ES-I3 (cell line): ENCODE data around the gene ELP5.

Source experiments
- H3K36me3 ChIP-seq: 2 replicates; pipeline ENCODE4 v1.6.1; 2013; ENCODE audit warnings: mild to moderate bottlenecking, low read length, control low read depth, moderate library complexity; ENCODE audit not compliant: insufficient read depth
- H3K4me1 ChIP-seq: 2 replicates; pipeline ENCODE4 v1.6.1; 2013; ENCODE audit warnings: mild to moderate bottlenecking, control low read depth, low read length; ENCODE audit not compliant: insufficient read depth
- H3K9ac ChIP-seq: 2 replicates; pipeline ENCODE4 v1.6.1; 2013; ENCODE audit warnings: low read depth, mild to moderate bottlenecking, low read length, moderate library complexity
- H3K9me3 ChIP-seq: 2 replicates; pipeline ENCODE4 v1.6.1; 2013; ENCODE audit warnings: mild to moderate bottlenecking, low read length, moderate library complexity; ENCODE audit not compliant: control insufficient read depth, insufficient read depth

ELP5 gene

DNA sequence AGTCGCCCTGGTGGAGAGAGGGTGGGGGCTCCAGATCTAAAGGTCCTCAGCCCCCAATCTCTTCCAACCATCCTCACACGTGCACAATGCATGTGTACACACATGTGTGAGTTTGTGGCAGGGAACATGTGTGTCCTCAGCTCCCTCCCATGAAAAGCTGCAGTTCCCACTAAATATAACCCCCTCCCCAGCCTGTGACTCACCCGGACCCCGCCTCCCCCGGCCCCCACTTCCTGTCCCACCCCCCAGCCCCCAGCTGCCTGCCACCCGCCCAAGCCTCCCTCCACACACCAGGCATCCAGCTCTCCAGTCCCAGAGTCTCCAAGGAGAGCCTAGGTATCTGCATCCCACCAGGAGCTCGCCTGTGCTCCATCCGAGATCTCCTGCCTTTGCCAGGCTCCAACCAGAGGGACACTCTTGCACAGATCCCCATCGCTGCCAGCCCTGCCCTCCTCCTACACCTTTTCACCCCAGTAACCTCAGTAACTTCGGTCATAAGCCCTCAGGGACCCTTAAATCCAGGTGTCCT, 36.3 kb upstream of the ELP5 start:
- Histone ChIP-seq H3K36me3 (no peaks in the 10 kb centered on the region), H3K9me3 (no peaks in the 10 kb centered on the region), H3K4me1 (peaks cover 10% of the 10 kb centered on the region; the same call in 1 of the 2 replicates), H3K9ac (peak overlapping the region; percentile 61; the same call in 1 of the 2 replicates)

DNA sequence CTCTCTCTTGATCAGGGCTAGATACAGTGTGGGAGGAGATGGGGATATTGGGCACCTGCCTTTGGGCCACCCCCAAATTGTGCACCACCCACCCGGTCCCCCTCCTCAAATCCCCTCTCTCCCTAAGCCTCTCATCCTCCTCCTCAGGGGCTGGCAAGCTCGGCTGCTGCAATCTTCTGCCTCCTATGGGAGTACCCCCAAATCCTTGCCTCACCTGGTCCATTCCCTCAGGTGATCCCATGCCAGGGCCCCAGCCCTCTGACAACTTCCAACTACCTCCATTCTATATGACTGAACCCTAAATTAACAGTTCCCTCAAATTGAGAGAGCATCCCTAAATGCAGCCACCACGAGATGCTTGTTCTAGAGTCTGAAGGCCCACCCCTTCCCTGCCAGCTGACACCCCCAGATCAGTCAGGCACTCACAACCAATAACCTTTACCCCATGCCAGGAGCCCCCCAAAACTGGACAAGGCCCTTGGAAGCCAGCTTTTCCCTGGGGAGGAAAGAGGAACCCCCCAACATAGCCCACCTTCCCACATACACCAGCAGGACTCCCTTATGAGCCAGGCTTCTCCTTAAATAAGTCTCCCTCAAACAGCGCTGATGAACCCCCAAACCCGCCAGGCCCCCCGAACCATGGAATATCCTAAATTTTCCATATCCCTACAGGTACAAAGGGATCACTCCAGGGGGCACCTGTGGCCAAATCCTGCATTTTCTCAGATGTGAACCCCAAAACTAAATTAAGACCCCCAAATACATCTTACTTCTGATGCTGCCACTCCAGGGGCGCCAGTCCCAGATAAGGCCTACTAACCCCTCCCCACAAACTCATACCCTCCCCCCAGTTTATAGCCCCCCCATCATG, 35.5 kb upstream of the ELP5 start:
- Histone ChIP-seq H3K36me3 (no peaks in the 10 kb centered on the region; the same call in 1 of the 2 replicates), H3K9ac (peak overlapping the region; percentile 46; the same call in 1 of the 2 replicates), H3K9me3 (no peaks in the 10 kb centered on the region), H3K4me1 (peaks cover 7% of the 10 kb centered on the region; the same call in 1 of the 2 replicates)

DNA sequence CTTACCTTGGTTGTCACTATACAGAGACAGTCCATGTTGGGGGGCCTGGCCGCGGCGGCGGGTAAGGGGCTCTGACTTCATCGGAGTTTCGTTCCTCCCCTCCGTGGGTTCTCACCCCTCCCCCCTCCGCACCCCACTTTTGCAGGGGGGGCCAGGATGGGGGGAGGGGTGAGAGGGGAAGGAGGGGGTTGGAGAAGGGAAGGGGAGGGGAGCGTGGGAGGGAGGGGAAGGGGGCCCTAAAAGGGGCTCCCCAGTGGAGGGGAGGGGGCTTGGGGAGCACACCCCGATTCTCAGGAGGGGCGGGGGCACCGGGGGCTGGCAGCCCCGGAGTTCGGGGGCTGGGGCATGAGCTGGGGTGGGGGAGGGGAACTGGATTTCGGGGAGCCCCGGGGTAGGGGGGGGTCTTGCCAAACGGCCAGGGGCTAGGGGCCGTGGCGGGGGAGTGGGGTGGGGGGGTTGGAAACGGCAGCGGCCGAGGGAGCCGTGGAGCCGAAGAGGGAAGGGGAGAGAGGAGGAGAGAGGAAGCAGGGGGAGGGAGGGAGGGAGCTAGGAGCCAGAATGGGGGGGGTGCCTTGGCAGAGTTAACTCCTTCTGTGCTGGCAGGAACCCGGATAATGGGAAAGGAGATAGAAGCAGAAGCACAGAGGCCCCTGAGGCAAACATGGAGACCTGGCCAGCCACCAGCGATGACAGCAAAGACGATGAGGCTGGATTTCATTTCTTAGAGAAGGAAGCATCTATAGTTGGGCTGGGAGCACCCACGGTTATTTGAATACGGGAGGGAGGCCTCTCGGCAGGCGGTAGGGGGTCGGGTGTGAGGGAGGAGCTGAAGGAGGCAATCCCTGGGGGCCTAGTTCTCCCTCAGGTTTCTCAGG, 34.7 kb upstream of the ELP5 start:
- no peaks in the 10 kb centered on the region for H3K9me3 ChIP-seq
- peaks cover 7% of the 10 kb centered on the region; the same call in 1 of the 2 replicates for H3K4me1 ChIP-seq
- H3K36me3 ChIP-seq: no peaks in the 10 kb centered on the region; the same call in 1 of the 2 replicates
- H3K9ac ChIP-seq: peak overlapping the region; percentile 46; the same call in 1 of the 2 replicates

DNA sequence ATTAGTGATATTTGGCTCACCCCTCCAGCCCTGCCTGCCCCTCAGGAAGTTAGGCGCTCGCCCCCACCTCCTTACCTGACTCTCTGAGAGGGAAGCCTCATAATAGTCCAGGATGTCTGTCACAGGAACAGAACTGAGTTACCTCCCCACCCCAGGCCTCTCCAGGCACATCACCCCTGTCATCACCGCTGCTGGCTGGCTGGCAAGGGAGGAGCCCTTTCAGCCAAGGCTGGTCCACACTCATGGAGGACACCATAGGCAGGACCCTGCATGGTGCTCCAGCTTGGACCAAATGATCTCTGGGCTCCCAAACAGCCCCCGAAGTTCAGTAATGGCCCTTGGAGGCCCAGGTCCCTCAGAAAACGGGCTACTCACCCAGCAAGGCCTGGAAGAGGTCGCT, 33.8 kb upstream of the ELP5 start:
- no peaks in the 10 kb centered on the region for H3K9me3 ChIP-seq
- no peaks in the 10 kb centered on the region; the same call in 1 of the 2 replicates for H3K36me3 ChIP-seq
- peak overlapping the region; percentile 14; the same call in 1 of the 2 replicates for H3K9ac ChIP-seq
- H3K4me1 ChIP-seq: peaks cover 7% of the 10 kb centered on the region; the same call in 1 of the 2 replicates

DNA sequence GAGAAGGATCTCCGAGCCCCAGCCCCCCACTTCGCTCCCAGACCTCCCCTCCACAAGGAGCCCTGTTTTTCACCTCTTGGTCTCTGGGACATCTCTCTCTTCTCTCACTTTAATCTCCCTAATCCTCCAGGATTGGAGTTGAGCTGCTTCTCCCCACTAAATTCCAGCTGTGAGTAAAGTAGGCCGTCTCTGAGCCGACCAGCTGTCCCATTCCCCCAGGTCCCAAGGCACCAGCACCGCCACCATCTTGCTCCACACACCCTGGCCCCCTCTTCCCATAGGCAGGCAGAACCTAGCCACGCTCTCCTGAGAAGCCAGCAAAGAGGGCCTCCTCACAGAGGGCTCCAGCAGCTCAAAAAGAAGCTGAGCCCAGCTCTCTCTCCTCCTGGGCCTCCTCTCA, 33.3 kb upstream of the ELP5 start:
- peaks cover 7% of the 10 kb centered on the region; the same call in 1 of the 2 replicates for H3K4me1 ChIP-seq
- H3K9ac ChIP-seq: no peak overlapping the region
- no peaks in the 10 kb centered on the region for H3K9me3 ChIP-seq
- peaks cover 4% of the 10 kb centered on the region; the same call in 1 of the 2 replicates for H3K36me3 ChIP-seq

DNA sequence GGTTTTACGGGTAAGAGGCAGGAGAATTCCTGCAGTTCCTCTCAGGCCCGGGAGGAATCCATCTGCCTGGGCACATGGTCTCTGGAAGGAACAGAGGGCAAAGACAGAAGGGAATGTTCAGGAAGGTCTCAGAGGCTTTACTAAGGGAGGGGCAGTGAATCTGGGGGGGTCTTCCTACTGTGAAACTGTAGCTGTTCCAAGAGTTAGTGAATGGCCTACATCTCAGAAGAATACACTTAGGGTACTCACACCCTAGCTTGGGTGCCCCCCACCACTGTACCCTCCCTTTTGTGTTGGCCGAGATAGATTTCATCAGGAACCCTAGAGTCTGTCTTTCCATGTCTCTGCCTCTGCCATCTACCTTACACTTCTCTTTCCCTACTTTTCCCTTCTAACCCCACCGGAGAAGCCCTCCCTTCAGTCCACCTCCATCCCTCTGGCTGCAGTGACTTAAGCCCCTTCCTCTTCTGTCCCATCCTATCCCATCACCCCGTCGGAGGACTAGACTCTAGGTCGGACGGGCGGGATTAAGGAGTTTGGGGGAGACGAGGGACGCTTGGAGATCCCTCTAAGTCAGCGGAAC, 32.7 kb upstream of the ELP5 start:
- Histone ChIP-seq H3K4me1 (peaks cover 7% of the 10 kb centered on the region; the same call in 1 of the 2 replicates), H3K36me3 (peaks cover 6% of the 10 kb centered on the region; the same call in 1 of the 2 replicates), H3K9me3 (no peaks in the 10 kb centered on the region), H3K9ac (peak overlapping the region; percentile 68; the same call in 1 of the 2 replicates)

DNA sequence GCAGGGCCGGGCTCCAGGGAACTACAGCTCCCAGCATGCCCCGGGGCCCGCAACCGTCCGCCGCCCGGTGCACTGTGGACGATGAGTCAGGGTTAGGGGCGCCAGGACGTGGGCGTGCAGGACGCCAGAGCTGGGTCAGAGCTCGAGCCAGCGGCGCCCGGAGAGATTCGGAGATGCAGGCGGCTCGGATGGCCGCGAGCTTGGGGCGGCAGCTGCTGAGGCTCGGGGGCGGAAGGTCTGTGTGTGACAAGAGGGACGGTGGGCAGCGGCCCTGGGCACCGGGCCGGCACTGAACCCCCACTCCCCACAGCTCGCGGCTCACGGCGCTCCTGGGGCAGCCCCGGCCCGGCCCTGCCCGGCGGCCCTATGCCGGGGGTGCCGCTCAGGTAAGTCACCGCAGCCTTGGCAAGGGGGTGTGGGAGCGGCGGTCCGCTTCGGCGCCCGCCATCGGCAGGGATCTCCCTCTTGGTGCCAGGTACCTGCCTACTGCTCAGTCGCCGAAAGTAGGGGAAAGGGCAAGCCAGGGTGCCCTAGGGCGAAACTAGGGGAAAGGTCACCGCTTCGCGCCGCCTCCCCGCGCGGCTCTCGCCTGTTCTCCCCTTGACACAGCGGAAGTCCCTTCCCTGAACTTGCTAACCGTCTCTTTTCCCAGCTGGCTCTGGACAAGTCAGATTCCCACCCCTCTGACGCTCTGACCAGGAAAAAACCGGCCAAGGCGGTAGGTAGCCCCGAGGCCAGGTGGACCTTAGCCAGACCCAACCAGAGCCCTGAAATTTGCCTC, 32.0 kb upstream of the ELP5 start, which contains the start of the genes ACADVL and DLG4:
Gene ACADVL (plus strand): TSS at position 127 of the 781 bp plus-strand sequence. CDS start 47 bp downstream, at position 174.
Gene DLG4 (minus strand): TSS at position 25 of the 781 bp plus-strand sequence.
- peaks cover 6% of the 10 kb centered on the region; the same call in 1 of the 2 replicates for H3K36me3 ChIP-seq
- peak within 1 kb of the TSS; percentile 68 for H3K9ac ChIP-seq
- peaks cover 7% of the 10 kb centered on the region; the same call in 1 of the 2 replicates for H3K4me1 ChIP-seq
- H3K9me3 ChIP-seq: no peaks in the 10 kb centered on the region

DNA sequence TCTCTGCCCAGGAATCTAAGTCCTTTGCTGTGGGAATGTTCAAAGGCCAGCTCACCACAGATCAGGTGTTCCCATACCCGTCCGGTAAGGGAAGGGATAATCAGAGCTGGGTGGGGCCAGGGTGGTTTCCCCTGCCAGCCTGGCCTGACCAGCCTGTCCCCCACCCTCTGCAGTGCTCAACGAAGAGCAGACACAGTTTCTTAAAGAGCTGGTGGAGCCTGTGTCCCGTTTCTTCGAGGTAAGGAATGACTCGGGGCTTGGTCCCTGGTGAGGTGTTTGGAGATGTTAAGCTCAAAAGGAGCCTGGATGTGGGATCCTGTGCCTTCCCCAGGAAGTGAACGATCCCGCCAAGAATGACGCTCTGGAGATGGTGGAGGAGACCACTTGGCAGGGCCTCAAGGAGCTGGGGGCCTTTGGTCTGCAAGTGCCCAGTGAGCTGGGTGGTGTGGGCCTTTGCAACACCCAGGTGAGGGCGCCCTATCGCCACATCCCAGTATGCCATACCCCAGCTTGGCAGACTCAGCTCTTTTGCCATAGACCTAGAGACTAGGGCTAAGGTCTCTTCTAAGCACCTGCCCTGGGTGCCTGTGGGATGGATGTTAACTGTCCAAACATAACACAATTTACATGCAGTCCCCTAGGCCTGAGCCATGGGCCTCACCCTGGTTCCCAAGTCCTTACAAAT, 31.3 kb upstream of the ELP5 start:
- Histone ChIP-seq H3K36me3 (peaks cover 10% of the 10 kb centered on the region; the same call in 1 of the 2 replicates), H3K4me1 (peaks cover 7% of the 10 kb centered on the region; the same call in 1 of the 2 replicates), H3K9ac (peak overlapping the region; percentile 68), H3K9me3 (no peaks in the 10 kb centered on the region)

DNA sequence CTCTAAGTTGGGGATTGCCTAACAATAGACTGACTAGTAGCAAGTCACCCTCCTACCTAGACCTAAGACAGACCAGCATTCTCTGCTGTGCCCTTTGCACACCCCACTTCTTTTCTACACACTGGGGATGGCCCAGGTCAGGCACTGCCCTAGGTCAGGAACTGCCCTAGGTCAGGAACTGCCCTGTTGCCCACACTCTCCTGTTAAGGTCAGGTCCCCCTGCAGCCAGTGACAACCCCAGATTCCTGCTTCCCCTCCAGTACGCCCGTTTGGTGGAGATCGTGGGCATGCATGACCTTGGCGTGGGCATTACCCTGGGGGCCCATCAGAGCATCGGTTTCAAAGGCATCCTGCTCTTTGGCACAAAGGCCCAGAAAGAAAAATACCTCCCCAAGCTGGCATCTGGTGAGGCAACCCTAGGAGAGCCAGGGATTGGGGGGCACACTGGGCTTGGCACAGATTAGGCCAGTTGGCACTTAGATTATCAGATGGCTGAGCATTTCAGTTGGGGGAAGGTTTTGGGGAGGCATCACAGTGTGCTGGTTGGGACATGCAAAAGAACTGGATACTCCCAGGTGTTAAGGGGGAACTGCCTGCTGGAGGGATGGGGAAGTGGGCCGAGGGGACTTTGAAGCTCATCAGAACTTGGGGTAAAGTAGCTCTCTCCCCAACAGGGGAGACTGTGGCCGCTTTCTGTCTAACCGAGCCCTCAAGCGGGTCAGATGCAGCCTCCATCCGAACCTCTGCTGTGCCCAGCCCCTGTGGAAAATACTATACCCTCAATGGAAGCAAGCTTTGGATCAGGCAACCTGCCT, 30.5 kb upstream of the ELP5 start:
- Histone ChIP-seq H3K36me3 (peaks cover 10% of the 10 kb centered on the region; the same call in 1 of the 2 replicates), H3K9me3 (no peaks in the 10 kb centered on the region), H3K4me1 (peaks cover 7% of the 10 kb centered on the region; the same call in 1 of the 2 replicates), H3K9ac (no peak overlapping the region)

DNA sequence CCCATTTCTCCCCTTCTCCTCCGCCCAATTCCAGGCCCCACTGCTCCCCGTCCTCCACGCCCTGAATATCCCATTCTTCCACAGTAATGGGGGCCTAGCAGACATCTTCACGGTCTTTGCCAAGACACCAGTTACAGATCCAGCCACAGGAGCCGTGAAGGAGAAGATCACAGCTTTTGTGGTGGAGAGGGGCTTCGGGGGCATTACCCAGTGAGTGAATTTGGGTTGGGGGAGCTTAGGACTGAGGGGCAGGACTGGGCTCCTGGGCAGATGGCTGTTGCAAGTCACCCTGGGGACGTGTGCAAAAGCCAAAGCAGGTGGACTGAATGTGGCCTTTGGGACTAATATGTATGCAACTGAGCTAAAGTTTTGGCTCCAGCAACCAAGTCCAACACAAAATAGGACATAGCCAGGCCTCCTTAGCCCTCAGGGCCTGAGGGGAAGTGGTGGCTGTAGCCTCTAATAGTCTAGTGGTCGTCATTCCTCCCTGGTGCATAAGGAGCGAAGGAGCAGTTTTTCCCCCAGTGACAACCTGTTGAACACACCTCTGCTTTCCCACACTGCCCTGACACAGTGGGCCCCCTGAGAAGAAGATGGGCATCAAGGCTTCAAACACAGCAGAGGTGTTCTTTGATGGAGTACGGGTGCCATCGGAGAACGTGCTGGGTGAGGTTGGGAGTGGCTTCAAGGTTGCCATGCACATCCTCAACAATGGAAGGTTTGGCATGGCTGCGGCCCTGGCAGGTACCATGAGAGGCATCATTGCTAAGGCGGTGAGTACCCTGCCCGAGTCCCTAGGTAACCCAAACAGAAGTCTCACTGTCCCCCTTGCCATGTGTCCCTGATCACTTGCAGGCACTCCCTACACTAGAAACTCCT, 29.7 kb upstream of the ELP5 start:
- Histone ChIP-seq H3K9ac (no peak overlapping the region), H3K4me1 (peaks cover 7% of the 10 kb centered on the region; the same call in 1 of the 2 replicates), H3K9me3 (no peaks in the 10 kb centered on the region), H3K36me3 (peaks cover 10% of the 10 kb centered on the region; the same call in 1 of the 2 replicates)

DNA sequence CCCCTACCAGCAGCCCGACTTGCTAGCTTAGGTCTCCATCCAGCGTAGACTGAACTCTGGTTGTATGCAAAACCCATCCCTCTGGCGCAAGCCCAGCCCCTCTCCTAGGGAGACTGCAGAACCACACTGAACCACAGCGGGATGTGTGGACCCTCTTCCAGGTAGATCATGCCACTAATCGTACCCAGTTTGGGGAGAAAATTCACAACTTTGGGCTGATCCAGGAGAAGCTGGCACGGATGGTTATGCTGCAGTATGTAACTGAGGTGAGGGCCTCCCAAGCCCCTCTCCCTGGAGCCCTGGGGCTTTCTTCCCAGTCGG, 29.1 kb upstream of the ELP5 start:
- Histone ChIP-seq H3K9ac (no peak overlapping the region), H3K4me1 (peaks cover 7% of the 10 kb centered on the region; the same call in 1 of the 2 replicates), H3K9me3 (no peaks in the 10 kb centered on the region), H3K36me3 (peaks cover 11% of the 10 kb centered on the region; the same call in 1 of the 2 replicates)
